ENCODE results near the gene PBX1.

GRCh38 chr1:164821648-164822047 is 262.7 kb downstream of the PBX1 start:
- TF ChIP-seq ATF3 (CRISPR knock-in tag; conservative IDR thresholded peaks at IDR 0.05), result no peak
- no peak for TF ChIP-seq CTCF (IDR thresholded peaks at IDR 0.05)
- TF ChIP-seq USF2 (CRISPR knock-in tag; IDR thresholded peaks at IDR 0.05), result no peak
- no peak for TF ChIP-seq ZNF281 (CRISPR knock-in tag; IDR thresholded peaks at IDR 0.05)
- no peak for TF ChIP-seq MAX (CRISPR knock-in tag; IDR thresholded peaks at IDR 0.05)
- no peak for TF ChIP-seq ZBTB43 (CRISPR knock-in tag; IDR thresholded peaks at IDR 0.05)
- TF ChIP-seq STAT6 (CRISPR knock-in tag; conservative IDR thresholded peaks at IDR 0.05; ENCODE audit: low read depth), result no peak
- TF ChIP-seq PRDM15 (CRISPR knock-in tag; IDR thresholded peaks at IDR 0.05), result no peak
- no peak for TF ChIP-seq ZNF232 (CRISPR knock-in tag; IDR thresholded peaks at IDR 0.05)
- no peak for TF ChIP-seq TEAD4 (CRISPR knock-in tag; IDR thresholded peaks at IDR 0.05)
